ENCODE data around the gene TUSC2. TPM values are rescaled to one million over a fixed set of nuclear protein-coding genes. Genes with fewer than 3 reads are reported as not detected.
A peak's percentile ranks its signal among the peaks of the same experiment; 100 is the strongest.

Gene TUSC2
- total and polyA plus RNA-seq, 9 of the 15 experiments (the other 6 are each of a cell fraction or from before 2014, with no cell fraction given), result 2.8 to 67.5 (median 25.8) TPM

- no peak for TF ChIP-seq E2F8 (IDR thresholded peaks at IDR 0.05; ENCODE audit: low read depth, partially characterized antibody)
- no peak for TF ChIP-seq ZNF280A (IDR thresholded peaks at IDR 0.05; ENCODE audit: low read depth, partially characterized antibody)
- peak; percentile 21; the same call in 1 of the 2 replicates for TF ChIP-seq PKNOX1 (IDR thresholded peaks at IDR 0.05)
- TF ChIP-seq POLR2G (IDR thresholded peaks at IDR 0.05; ENCODE audit: low read depth, low read length), result peak; percentile 80
- TF ChIP-seq HCFC1 (IDR thresholded peaks at IDR 0.05; ENCODE audit: low read depth, low read length), result peak; percentile 9; the same call in 1 of the 2 replicates
- TF ChIP-seq CREM (IDR thresholded peaks at IDR 0.05; ENCODE audit: low read depth), result peak; percentile 23; the same call in 1 of the 2 replicates
- no peak for TF ChIP-seq ZNF23 (CRISPR knock-in tag; IDR thresholded peaks at IDR 0.05)
- TF ChIP-seq PHF8 (IDR thresholded peaks at IDR 0.05; ENCODE audit: borderline replicate concordance, low read length), result peak; percentile 63; the same call in 1 of the 2 replicates
- TF ChIP-seq ESRRA (IDR thresholded peaks at IDR 0.05; ENCODE audit: borderline replicate concordance, low read depth), result peak; percentile 85
- TF ChIP-seq CTCF (IDR thresholded peaks at IDR 0.05 in 2 of 3, conservative IDR thresholded peaks at IDR 0.05 in 1 of 3; ENCODE audit: insufficient read depth in 2 of 3, low read depth in 1 of 3, low read length in 3 of 3), result peak in 2 of 3 experiments; percentile 39; a peak in 3 of 6 replicates
- peak; percentile 8 for TF ChIP-seq MEIS2 (IDR thresholded peaks at IDR 0.05; ENCODE audit: partially characterized antibody)
- peak; percentile 33; the same call in 1 of the 2 replicates for TF ChIP-seq TFAP4 (CRISPR knock-in tag; IDR thresholded peaks at IDR 0.05; ENCODE audit: borderline replicate concordance)
- 0 out of 2 replicates have a peak, but pooled peaks have one; percentile 7 for TF ChIP-seq NFIC (IDR thresholded peaks at IDR 0.05)
- TF ChIP-seq POLR2B (IDR thresholded peaks at IDR 0.05; ENCODE audit: low read depth, partially characterized antibody), result peak; percentile 61
- no peak for TF ChIP-seq RFX5 (IDR thresholded peaks at IDR 0.05; ENCODE audit: low read depth, low read length)
- TF ChIP-seq GTF2F1 (IDR thresholded peaks at IDR 0.05; ENCODE audit: low read depth, low read length), result peak; percentile 63; the same call in 1 of the 2 replicates
Observed at GRCh38 chr3:50303013-50303815, 24.8 kb downstream of the TUSC2 start, which contains the start of gene HYAL1 (continued).
